GM18868 (cell line): Measurements from ENCODE around the gene MOB4.
"Not testable (repeated sequence)": the region's sequence is repeated elsewhere in the genome, so short reads cannot be mapped to it uniquely, and the experiment has no call there.

Experiments
- ATAC-seq: cut with Tn5 transposase; IDR thresholded peaks from one replicate; pipeline ENCODE4 v1.9.1; 2021; ENCODE audit warnings: mild to moderate bottlenecking, moderate library complexity; ENCODE audit not compliant: unreplicated experiment

Gene MOB4

GRCh38 chr2:197515739-197516392 lies at the start of gene MOB4:
MOB4 (plus strand) TSS chr2:197516066; CDS start chr2:197516087, 21 bp downstream.
- ATAC-seq: peak; percentile 93

- no peak for ATAC-seq
Observed at GRCh38 chr2:197472166-197472565, 43.7 kb upstream of the MOB4 start.

DNA sequence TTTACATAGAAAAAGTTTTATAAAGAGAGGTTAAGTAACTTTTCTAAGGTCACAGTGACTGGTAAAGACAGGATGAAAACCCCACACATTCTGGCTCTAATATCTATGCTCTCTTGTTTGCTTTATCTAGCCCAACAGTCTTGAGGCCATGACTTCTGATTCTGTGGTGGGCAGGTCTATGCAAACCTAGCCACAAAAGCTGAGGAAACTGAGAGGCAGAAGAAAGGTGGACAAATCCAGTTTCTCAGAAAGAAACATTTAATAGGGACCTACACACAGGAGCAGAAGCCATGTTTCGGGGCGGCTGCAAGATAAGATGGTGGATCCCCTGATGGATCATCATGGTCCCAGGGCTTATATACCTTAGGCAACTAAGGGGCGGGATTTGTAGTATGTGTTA lies 38.1 kb upstream of the MOB4 start:
- ATAC-seq: no peak

DNA sequence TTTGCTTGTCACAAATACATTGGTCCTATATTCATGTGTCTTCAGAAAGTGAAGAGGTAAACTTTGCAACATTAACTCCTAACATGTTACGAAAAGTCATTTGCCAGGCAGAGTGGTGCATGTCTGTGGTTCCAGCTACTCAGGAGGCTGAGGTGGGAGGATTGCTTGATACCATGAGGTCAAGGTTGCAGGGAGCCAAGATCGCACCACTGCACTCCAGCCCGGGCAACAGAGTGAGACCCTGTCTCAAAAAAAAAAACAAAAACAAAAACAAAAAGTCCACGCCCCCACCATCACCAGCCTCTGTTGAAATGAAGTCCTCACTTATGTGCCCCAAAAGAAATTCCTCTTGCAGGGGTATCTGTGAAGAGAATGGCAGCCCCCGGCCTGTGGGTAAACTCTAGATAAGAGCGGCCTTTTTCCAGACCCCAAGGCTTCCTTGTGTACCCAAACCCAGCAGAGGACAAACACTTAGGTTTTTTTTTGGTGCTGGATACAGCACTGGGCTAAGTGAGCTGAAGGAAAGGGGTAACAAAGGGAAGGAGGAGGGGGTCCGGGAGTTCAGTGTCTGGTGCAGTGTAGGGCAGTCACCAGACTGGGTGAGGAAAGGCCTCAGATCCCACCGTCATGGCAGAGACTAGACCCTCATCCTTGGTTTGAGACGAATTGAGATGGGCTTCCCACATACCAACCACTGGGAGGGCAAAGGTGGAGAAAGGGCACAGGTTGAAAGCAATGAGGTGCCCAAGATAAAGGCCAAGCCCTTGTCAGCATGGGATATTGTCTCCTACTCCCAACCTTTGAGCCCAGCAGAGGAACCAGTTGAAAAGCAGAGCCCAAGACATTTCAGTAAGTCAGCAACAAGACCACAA lies 35.5 kb upstream of the MOB4 start:
- no peak for ATAC-seq

DNA sequence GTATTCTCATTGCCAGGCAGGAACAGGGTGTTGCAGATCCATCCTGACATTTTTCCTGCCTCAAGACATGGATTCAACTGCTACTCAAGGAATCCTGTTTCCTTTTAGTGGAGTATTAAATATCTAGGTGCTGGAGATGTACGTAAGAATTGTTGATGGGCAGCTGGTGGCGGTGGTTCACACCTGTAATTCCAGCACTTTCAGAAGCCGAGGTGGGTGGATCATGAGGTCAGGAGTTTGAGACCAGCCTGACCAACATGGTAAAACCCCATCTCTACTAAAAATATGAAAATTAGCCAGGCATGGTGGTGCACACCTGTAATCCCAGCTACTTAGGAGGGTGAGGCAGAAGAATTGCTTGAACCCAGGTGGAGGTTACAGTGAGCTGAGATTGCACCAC lies 31.6 kb upstream of the MOB4 start:
- ATAC-seq: not testable (repeated sequence)

- ATAC-seq: no peak
Observed at GRCh38 chr2:197486175-197486574, 29.7 kb upstream of the MOB4 start.

DNA sequence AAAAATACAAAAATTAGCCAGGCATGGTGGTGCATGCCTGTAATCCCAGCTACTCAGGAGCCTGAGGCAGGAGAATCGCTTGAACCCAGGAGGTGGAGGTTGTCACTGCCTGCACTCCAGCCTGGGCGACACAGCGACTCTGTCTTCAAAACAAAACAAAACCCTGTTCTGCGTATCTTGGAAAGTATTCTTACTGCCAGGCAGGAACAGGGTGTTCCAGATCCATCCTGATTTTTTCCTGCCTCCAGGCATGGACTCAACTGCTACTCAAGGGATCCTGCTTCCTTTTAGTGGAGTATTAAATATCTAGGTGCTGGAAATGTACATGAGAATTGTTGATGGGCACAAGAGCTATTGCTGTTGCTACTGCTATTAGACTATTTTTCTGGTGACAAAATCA lies 28.5 kb upstream of the MOB4 start:
- no peak for ATAC-seq

- ATAC-seq: no peak
Observed at GRCh38 chr2:197495433-197496134, 20.3 kb upstream of the MOB4 start.

DNA sequence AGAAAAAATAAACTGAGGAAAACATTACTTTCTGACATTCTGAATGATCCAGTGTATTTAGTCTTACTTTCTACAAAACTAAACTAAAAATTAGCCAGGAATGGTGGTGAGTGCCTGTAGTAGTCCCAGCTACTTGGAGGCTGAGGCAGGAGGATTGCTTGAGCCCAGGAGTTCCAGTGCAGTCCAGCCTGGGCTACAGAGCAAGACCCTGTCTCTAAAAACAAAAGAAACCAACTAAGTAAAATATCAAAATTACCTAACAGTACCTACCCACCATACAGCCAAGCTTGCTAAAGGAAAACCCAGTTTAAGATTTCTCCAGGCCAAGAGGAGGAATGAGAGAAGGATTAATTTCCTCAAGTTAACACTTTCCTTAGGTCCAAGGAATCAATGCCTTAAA lies 19.2 kb upstream of the MOB4 start:
- ATAC-seq: no peak

- ATAC-seq: no peak
Observed at GRCh38 chr2:197497326-197497725, 18.5 kb upstream of the MOB4 start.

DNA sequence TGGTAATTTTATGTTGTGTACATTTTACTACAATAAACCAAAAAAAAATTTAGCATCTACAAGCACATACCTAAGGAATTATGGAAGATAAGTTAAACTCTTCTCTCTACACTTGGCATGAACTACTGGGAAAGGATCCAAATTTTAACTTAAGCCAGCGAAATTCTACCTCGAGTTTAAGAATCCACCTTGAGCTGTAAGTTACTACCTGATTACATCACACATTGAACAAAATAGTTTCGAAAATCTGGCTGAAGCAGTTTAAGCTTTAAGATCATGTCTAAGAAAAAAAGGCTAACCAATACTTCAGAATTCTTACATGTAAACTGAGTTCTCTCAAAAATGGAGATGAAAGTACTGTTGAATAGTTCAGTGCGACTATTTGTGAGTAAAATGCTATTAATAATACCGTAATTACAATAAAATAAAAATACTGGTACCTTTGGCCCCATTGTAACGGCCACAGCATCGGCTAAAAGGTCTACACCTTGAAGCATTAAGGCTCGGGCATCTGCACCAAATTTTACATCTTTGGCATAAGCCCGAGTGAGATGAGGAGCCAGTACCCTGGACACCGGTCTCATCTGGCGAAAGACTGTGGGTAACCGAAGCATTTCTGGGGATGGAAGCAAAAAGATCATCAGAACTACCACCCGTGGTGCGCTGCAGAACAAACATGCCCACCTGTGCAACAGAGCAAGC lies 17.5 kb upstream of the MOB4 start:
- ATAC-seq: no peak

GRCh38 chr2:197498937-197499593 lies 16.8 kb upstream of the MOB4 start:
- peak; percentile 0 for ATAC-seq

DNA sequence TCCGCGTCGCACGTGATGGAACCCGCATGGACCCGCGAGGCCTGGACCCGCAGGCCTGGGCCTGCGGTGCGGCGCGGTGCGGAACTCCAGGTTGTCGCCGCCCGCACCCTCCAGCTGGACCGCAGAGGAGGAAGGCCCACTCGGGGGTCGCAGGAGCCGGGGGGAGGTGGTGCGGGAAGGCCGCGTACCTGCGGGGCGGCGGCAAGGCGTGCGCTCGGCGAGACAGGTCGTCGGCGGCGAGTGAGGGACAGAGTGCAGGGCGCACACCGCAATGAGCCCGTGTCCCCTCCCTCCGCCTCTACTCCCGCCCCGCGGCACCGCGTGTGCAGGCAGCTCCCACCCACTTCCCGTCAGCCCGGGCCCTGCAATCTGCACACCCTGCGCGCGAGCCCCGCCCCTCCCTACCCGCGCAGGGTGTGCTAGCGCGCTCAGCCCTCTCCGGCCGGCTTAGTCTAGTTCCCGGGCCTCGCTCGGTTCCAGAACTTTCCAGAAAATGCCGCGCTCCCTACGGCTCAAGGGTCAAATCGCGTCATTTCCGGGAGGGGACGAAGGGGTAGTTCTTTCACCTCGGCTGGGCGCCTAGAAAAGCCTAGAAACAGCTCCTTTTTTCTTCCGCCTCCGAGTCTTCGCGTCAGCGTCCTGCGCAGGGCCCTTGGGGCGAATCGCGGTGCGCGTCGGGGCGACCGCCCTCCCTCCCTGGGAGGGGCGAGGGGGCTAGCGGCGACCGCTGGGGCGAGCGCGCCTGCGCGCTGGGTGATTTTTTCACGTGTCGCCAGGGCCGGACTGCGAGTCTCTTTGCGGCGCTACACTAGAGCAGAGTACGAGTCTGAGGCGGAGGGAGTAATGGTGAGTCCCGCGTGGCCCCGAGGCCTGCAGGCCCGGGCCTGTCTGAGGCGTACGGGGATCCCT lies 16.0 kb upstream of the MOB4 start, which contains the start of the genes HSPD1 and HSPE1:
HSPD1 (minus strand) TSS at position 247 of the 909 bp plus-strand sequence. CDS start 992 bp downstream, outside the sequence.
HSPE1 (plus strand) TSS at position 786 of the 909 bp plus-strand sequence; CDS start at position 844, 58 bp downstream.
- peak; percentile 86 for ATAC-seq

DNA sequence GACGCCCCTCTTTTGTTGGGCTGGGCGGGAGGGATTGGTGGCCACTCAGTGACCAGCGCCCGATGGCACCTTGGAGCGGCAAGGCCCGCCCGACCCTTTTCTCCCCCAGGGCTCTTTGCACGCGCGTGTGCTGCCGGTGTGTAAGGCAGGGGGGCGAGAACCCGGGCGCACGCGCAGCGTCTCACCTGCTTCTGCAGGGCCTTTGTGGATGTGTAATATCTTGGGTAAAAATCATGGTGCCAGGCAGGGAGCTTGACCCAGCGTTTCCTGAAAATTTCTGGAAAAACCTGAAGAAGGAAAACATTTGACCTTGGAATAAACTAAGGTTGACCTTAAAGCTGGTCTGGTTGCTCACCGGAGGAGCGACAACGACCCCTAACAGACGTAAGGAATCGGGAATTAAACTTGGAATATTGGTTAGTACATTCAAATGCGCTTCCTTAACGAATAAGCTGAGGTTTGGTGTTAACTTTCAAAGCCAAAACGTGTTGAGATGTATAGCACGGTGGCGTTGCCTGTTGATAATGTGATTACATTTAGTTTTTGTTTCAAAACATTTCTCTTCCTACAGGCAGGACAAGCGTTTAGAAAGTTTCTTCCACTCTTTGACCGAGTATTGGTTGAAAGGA lies 15.2 kb upstream of the MOB4 start:
- peak; percentile 7 for ATAC-seq

DNA sequence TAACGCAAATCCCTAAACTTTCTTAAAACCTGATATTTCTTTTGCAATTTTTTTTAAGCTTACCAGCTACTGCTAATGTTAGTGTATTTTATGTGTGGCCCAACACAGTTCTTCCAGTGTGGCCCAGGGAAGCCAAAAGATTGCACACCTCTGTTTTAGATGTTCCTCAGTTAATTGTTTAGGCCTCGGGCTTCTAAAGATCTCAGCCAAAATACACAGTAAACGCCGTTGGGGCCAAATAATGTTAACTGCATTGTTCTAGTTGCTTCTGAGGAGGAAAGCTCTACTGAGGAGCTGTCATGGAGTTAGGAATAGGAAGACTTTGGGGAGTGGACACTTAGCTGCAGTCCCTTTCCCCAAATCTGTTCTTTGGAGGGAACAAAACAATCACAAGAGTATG lies 13.7 kb upstream of the MOB4 start:
- ATAC-seq: no peak

DNA sequence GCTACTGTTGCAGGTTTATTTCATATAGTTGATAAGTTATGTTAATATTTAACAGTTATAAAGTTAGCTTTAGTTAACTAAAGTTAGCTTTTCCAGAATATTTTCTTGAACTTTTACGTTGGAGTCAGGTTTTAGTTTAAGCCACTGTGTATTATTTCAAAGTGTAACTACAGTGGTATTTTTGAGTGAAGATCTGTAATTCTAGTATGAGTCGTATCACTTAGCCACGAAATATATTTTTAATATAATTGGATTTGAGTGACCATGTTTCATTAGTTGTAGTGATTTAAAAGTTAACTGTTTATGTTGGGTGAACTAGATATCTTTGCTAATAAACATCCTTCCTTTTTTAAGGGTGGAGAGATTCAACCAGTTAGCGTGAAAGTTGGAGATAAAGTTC lies 13.2 kb upstream of the MOB4 start:
- ATAC-seq: no peak

DNA sequence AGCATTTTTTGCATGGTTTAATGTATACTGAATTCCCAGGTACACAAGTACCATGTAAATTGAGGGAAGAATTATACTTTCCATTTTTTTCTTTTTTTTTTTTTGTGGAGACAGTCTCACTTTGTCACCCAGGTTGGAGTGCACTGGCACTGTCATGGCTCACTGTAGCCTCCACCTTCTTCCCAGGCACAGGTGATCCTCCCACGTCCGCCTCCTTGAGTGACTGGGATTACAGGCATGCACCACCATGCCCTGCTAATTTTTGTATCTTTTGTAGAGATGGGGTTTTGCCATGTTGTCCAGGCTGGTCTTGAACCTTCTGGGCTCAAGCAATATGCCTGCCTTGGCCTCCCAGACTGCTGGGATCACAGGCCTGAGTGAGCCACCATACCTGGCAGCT lies 11.9 kb upstream of the MOB4 start:
- no peak for ATAC-seq

- ATAC-seq: no peak
Observed at GRCh38 chr2:197504512-197504911, 11.4 kb upstream of the MOB4 start.

GRCh38 chr2:197506658-197507057 lies 9.2 kb upstream of the MOB4 start:
- ATAC-seq: no peak
